HG03342 (cell line): ENCODE measurements around the gene PSME3.

Experiments
- ATAC-seq: cut with Tn5 transposase; IDR thresholded peaks from one replicate; pipeline ENCODE4 v1.9.1; 2021; ENCODE audit warnings: mild to moderate bottlenecking, moderate library complexity; ENCODE audit not compliant: unreplicated experiment

The PSME3 gene

GRCh38 chr17:42832934-42833766 is at the start of gene PSME3:
Gene PSME3 (plus strand): TSS chr17:42833397. CDS start chr17:42833632, 235 bp downstream.
- ATAC-seq, result peak; percentile 74

GRCh38 chr17:42783791-42784138 is 49.4 kb upstream of the PSME3 start:
- no peak for ATAC-seq

- ATAC-seq, result no peak
These were observed 48.8 kb upstream of the PSME3 start for GRCh38 chr17:42784409-42784808.

- no peak for ATAC-seq
These were observed 48.2 kb upstream of the PSME3 start for GRCh38 chr17:42784811-42785592.

GRCh38 chr17:42787266-42787665 is 45.9 kb upstream of the PSME3 start:
- ATAC-seq, result no peak

GRCh38 chr17:42791948-42792347 is 41.2 kb upstream of the PSME3 start:
- ATAC-seq, result no peak

GRCh38 chr17:42792545-42792944 is 40.7 kb upstream of the PSME3 start:
- ATAC-seq, result no peak

GRCh38 chr17:42795061-42795460 is 38.1 kb upstream of the PSME3 start:
- no peak for ATAC-seq

- no peak for ATAC-seq
These were observed 37.7 kb upstream of the PSME3 start for GRCh38 chr17:42795465-42795864.

GRCh38 chr17:42796066-42796758 is 37.0 kb upstream of the PSME3 start:
- ATAC-seq, result no peak

- ATAC-seq, result no peak
These were observed 35.9 kb upstream of the PSME3 start for GRCh38 chr17:42797067-42798007.

- no peak for ATAC-seq
These were observed 35.2 kb upstream of the PSME3 start for GRCh38 chr17:42798011-42798382.

- peak; percentile 66 for ATAC-seq
These were observed 34.5 kb upstream of the PSME3 start, which contains the start of the genes CNTD1 and COA3 for GRCh38 chr17:42798383-42799380. Gene CNTD1 (plus strand): TSS chr17:42798861. CDS start chr17:42799068, 207 bp downstream. Gene COA3 (minus strand): TSS chr17:42798704. CDS start chr17:42798681, 23 bp downstream.

GRCh38 chr17:42803074-42803883 is 29.9 kb upstream of the PSME3 start:
- no peak for ATAC-seq

GRCh38 chr17:42804918-42805367 is 28.3 kb upstream of the PSME3 start:
- ATAC-seq, result no peak

- no peak for ATAC-seq
These were observed 26.9 kb upstream of the PSME3 start for GRCh38 chr17:42806249-42806648.

GRCh38 chr17:42809250-42809649 is 23.9 kb upstream of the PSME3 start:
- ATAC-seq, result no peak
